HG02973 (cell line): ENCODE measurements around the gene USP40.

ENCODE experiments used
- ATAC-seq: cut with Tn5 transposase; IDR thresholded peaks from one replicate; pipeline ENCODE4 v1.9.1; 2021; ENCODE audit warnings: moderate library complexity; ENCODE audit not compliant: unreplicated experiment

The USP40 gene

GRCh38 chr2:233446606-233447305 lies 119.8 kb downstream of the USP40 start:
- no peak for ATAC-seq

- ATAC-seq = no peak
These were observed 120.5 kb downstream of the USP40 start for GRCh38 chr2:233446121-233446520.

GRCh38 chr2:233445152-233445830 lies 121.3 kb downstream of the USP40 start:
- ATAC-seq = no peak

GRCh38 chr2:233444501-233444900 lies 122.1 kb downstream of the USP40 start:
- ATAC-seq = no peak

- ATAC-seq = no peak
These were observed 122.9 kb downstream of the USP40 start for GRCh38 chr2:233443511-233444183.

GRCh38 chr2:233442028-233442310 lies 124.6 kb downstream of the USP40 start:
- ATAC-seq = no peak

- ATAC-seq = no peak
These were observed 125.2 kb downstream of the USP40 start for GRCh38 chr2:233441161-233442027.

- ATAC-seq = no peak
These were observed 125.9 kb downstream of the USP40 start for GRCh38 chr2:233440714-233441113.

- ATAC-seq = no peak
These were observed 126.3 kb downstream of the USP40 start for GRCh38 chr2:233440314-233440713.

- no peak for ATAC-seq
These were observed 127.4 kb downstream of the USP40 start for GRCh38 chr2:233439191-233439590.

- ATAC-seq = no peak
These were observed 127.9 kb downstream of the USP40 start for GRCh38 chr2:233438573-233439147.

- no peak for ATAC-seq
These were observed 129.1 kb downstream of the USP40 start for GRCh38 chr2:233437439-233437955.

GRCh38 chr2:233436691-233437438 lies 129.7 kb downstream of the USP40 start:
- no peak for ATAC-seq

GRCh38 chr2:233436191-233436581 lies 130.4 kb downstream of the USP40 start:
- no peak for ATAC-seq

- no peak for ATAC-seq
These were observed 131.0 kb downstream of the USP40 start for GRCh38 chr2:233435436-233436190.

- no peak for ATAC-seq
These were observed 131.8 kb downstream of the USP40 start for GRCh38 chr2:233434666-233435330.

- no peak for ATAC-seq
These were observed 132.8 kb downstream of the USP40 start for GRCh38 chr2:233433794-233434193.

GRCh38 chr2:233433029-233433428 lies 133.6 kb downstream of the USP40 start:
- ATAC-seq = no peak

- ATAC-seq = no peak
These were observed 135.9 kb downstream of the USP40 start for GRCh38 chr2:233430651-233431050.
